Fibroblast of the aortic adventitia (primary cell): ENCODE results near the gene IRX2. TPM values are rescaled to one million over a fixed set of nuclear protein-coding genes. Genes with fewer than 3 reads are reported as not detected.

Experiments
- DNase-seq: peaks from one replicate; pipeline ENCODE4 v3.0.0-alpha.2; 2010; ENCODE audit warnings: low read depth
- H3K4me3 ChIP-seq: 2 replicates; pipeline ENCODE4 v1.5.1; 2011; ENCODE audit warnings: low read depth, mild to moderate bottlenecking, control low read depth, low read length, moderate library complexity
- CTCF ChIP-seq: IDR thresholded peaks from 2 replicates; pipeline ENCODE4 v1.5.1; 2011; ENCODE audit warnings: mild to moderate bottlenecking, low read length, control low read depth, inconsistent platforms; ENCODE audit not compliant: insufficient read depth
- total RNA-seq: library from RNA; depleted of rRNA; stranded (reverse); fragments of >200 nt; gene quantifications from 2 replicates; pipeline ENCODE4 v1.2.3, GENCODE V29; 2012; ENCODE audit warnings: low replicate concordance

The IRX2 gene
- total RNA-seq, 1 donor, result 0.90 TPM

GRCh38 chr5:2779459-2779858, 28.0 kb upstream of the IRX2 start:
- H3K4me3 ChIP-seq, result no peak overlapping the region
- TF ChIP-seq CTCF, result no peak
- DNase-seq, result no peak

GRCh38 chr5:2776337-2777302, 25.1 kb upstream of the IRX2 start:
- DNase-seq, result no peak
- no peak overlapping the region for H3K4me3 ChIP-seq
- TF ChIP-seq CTCF, result no peak

- no peak for TF ChIP-seq CTCF
Measured at GRCh38 chr5:2773327-2773726, 21.9 kb upstream of the IRX2 start.

GRCh38 chr5:2767089-2767488, 15.6 kb upstream of the IRX2 start:
- DNase-seq, result no peak
- H3K4me3 ChIP-seq, result no peak overlapping the region
- TF ChIP-seq CTCF, result no peak

More at GRCh38 chr5:2773327-2773726, 21.9 kb upstream of the IRX2 start:
- DNase-seq, result no peak
- no peak overlapping the region for H3K4me3 ChIP-seq

GRCh38 chr5:2764581-2764980, 13.1 kb upstream of the IRX2 start:
- TF ChIP-seq CTCF, result no peak
- no peak overlapping the region for H3K4me3 ChIP-seq
- DNase-seq, result no peak

- H3K4me3 ChIP-seq, result no peak overlapping the region
- TF ChIP-seq CTCF, result no peak
- no peak for DNase-seq
Measured at GRCh38 chr5:2763533-2763794, 12.0 kb upstream of the IRX2 start.
